A549 (cell line): ENCODE results near the gene HECTD4. TPM values are rescaled to one million over a fixed set of nuclear protein-coding genes. Genes with fewer than 3 reads are reported as not detected.

ENCODE experiments used
- ATAC-seq, 2 experiments: fragments of 200-7000 bp in 1 of 2; fragments of >200 bp in 1 of 2; cut with Nextera tagmentation in 1 of 2; cut with Tn5 transposase in 1 of 2; 3 replicates each; pipeline versions ENCODE4 v1.8.0 to v1.9.1; 2018 to 2020; ENCODE audit warnings: mild to moderate bottlenecking in 1 of 2, moderate library complexity in 1 of 2
- CTCF ChIA-PET: fragments of 300-600 bp; sonication (Branson Sonifier 250); formaldehyde crosslinking; extraction: SDS; loops from one replicate; lab custom pipeline; 2021; ENCODE audit warnings: antibody characterized with exemption, inconsistent platforms; lab: Yijun Ruan, JAX
- POLR2A ChIA-PET: fragments of 350-600 bp; formaldehyde crosslinking; extraction: SDS; loops from one replicate; lab custom pipeline; 2021; ENCODE audit warnings: antibody characterized with exemption, inconsistent platforms; lab: Yijun Ruan, JAX
- DNase-seq, 2 experiments: peaks; one replicate each; pipeline versions ENCODE4 v3.0.0 to v3.0.0-alpha.2; 2011 to 2016; ENCODE audit warnings: low read depth in 1 of 2, low spot score in 1 of 2
- FAIRE-seq: peaks from 2 replicates; lab custom pipeline; 2011; peaks lifted over from hg19 to GRCh38; lab: Jason Lieb, UNC
- H3K27ac ChIP-seq, 2 experiments: fragments of >200 bp; sonication (Bioruptor Twin); formaldehyde crosslinking; 3 replicates each; pipeline ENCODE4 v1.5.1; 2016 to 2017
- H3K4me1 ChIP-seq: fragments of >200 bp; sonication (Bioruptor Twin); formaldehyde crosslinking; 3 replicates; pipeline ENCODE4 v1.6.1; 2016
- H3K4me2 ChIP-seq: fragments of >200 bp; sonication (Bioruptor Twin); formaldehyde crosslinking; 3 replicates; pipeline ENCODE4 v1.6.1; 2016
- H3K4me3 ChIP-seq: fragments of >200 bp; sonication (Bioruptor Twin); formaldehyde crosslinking; 3 replicates; pipeline ENCODE4 v1.5.1; 2016
- H3K9me3 ChIP-seq: fragments of >200 bp; sonication (Bioruptor Twin); formaldehyde crosslinking; 3 replicates; pipeline ENCODE4 v1.6.1; 2016
- BHLHE40 ChIP-seq: IDR thresholded peaks from 2 replicates; pipeline ENCODE4 v1.6.1; 2012; ENCODE audit warnings: low read depth, low read length, inconsistent platforms
- EHF ChIP-seq: fragments of 250-450 bp; sonication (Bioruptor Pico); IDR thresholded peaks from 2 replicates; pipeline ENCODE4 v1.5.0; 2020; ENCODE audit warnings: mild to moderate bottlenecking
- EHMT2 ChIP-seq: fragments of 200-600 bp; sonication (generic); IDR thresholded peaks from 2 replicates; pipeline ENCODE4 v1.6.1; 2016; ENCODE audit warnings: antibody characterized with exemption, low read depth, mild to moderate bottlenecking, moderate library complexity
- ESRRA ChIP-seq: fragments of 150-350 bp; IDR thresholded peaks from 2 replicates; pipeline ENCODE4 v1.6.1; 2014; ENCODE audit warnings: mild to moderate bottlenecking, low read length, borderline replicate concordance
- FOSB ChIP-seq: fragments of 250-450 bp; sonication (Bioruptor Pico); IDR thresholded peaks from 2 replicates; pipeline ENCODE4 v1.5.0; 2020; ENCODE audit warnings: mild to moderate bottlenecking, moderate library complexity
- FOXS1 ChIP-seq: fragments of 250-450 bp; sonication (Bioruptor Pico); IDR thresholded peaks from 2 replicates; pipeline ENCODE4 v1.5.0; 2020; ENCODE audit warnings: mild to moderate bottlenecking, moderate library complexity
- GATA3 ChIP-seq: IDR thresholded peaks from 2 replicates; pipeline ENCODE4 v1.6.1; 2012; ENCODE audit warnings: borderline replicate concordance
- HEYL ChIP-seq: fragments of 250-450 bp; sonication (Bioruptor Pico); IDR thresholded peaks from 2 replicates; pipeline ENCODE4 v1.8.0; 2021; ENCODE audit warnings: mild to moderate bottlenecking, moderate library complexity
- HOXA7 ChIP-seq: fragments of 250-450 bp; sonication (Bioruptor Pico); IDR thresholded peaks from 2 replicates; pipeline ENCODE4 v1.5.0; 2020; ENCODE audit warnings: mild to moderate bottlenecking, moderate library complexity
- HOXB5 ChIP-seq: fragments of 250-450 bp; sonication (Bioruptor Pico); IDR thresholded peaks from 2 replicates; pipeline ENCODE4 v1.5.0; 2020; ENCODE audit warnings: mild to moderate bottlenecking, moderate library complexity
- JUN ChIP-seq, 2 experiments: fragments of >200 bp; sonication (Bioruptor Twin); formaldehyde crosslinking; IDR thresholded peaks; 2 replicates in 1 of 2; 3 replicates in 1 of 2; pipeline ENCODE4 v1.6.1; 2016 to 2017
- JUNB ChIP-seq: fragments of >200 bp; sonication (Bioruptor Twin); formaldehyde crosslinking; IDR thresholded peaks from 2 replicates; pipeline ENCODE4 v1.6.1; 2016
- MAFK ChIP-seq: fragments of 450-650 bp; IDR thresholded peaks from 2 replicates; pipeline ENCODE4 v1.6.1; 2014; ENCODE audit not compliant: partially characterized antibody
- NFE2L2 ChIP-seq: fragments of 150-350 bp; conservative IDR thresholded peaks from 2 replicates; pipeline ENCODE4 v1.6.1; 2014; ENCODE audit warnings: low read length
- NR3C1 ChIP-seq: fragments of >200 bp; sonication (Bioruptor Twin); formaldehyde crosslinking; IDR thresholded peaks from 3 replicates; pipeline ENCODE4 v1.6.1; 2017
- PHF8 ChIP-seq: fragments of 200-600 bp; sonication (generic); IDR thresholded peaks from 2 replicates; pipeline ENCODE4 v1.6.1; 2016; ENCODE audit warnings: low read depth, mild to moderate bottlenecking, antibody characterized with exemption, moderate library complexity, borderline replicate concordance
- RNF2 ChIP-seq: fragments of 200-600 bp; sonication (generic); IDR thresholded peaks from 2 replicates; pipeline ENCODE4 v1.6.1; 2016; ENCODE audit warnings: low read depth, mild to moderate bottlenecking, antibody characterized with exemption, moderate library complexity, borderline replicate concordance
- SMC3 ChIP-seq: fragments of >200 bp; sonication (Bioruptor Twin); formaldehyde crosslinking; IDR thresholded peaks from 3 replicates; pipeline ENCODE4 v1.6.1; 2018; ENCODE audit warnings: inconsistent platforms
- ZC3H11A ChIP-seq: fragments of 450-650 bp; IDR thresholded peaks from 2 replicates; pipeline ENCODE4 v1.6.1; 2014; ENCODE audit warnings: antibody characterized with exemption, mild to moderate bottlenecking
- ZSCAN20 ChIP-seq: fragments of 250-450 bp; sonication (Bioruptor Pico); IDR thresholded peaks from 2 replicates; pipeline ENCODE4 v1.8.0; 2022; ENCODE audit warnings: mild to moderate bottlenecking, moderate library complexity
- WGBS: methylation state at CpG from one replicate; pipeline ENCODE4 v1.1.6; 2017; ENCODE audit errors: missing lambda C conversion rate; 5-methylcytosine and 5-hydroxymethylcytosine counted together
- polyA plus RNA-seq, 4 experiments: library from polyadenylated mRNA; depleted of rRNA in 3 of 4; stranded (reverse); fragments of >200 nt; fragmentation: RNase III in 1 of 4; extraction: RNeasy Plus Mini Kit Qiagen cat#74134 plus additional on column Dnase treatment in 1 of 4; gene quantifications; 2 replicates in 3 of 4; 3 replicates in 1 of 4; pipeline ENCODE4 v1.2.3, GENCODE V29; 2011 to 2017
- TF ChIP-seq, protein P1 (sequence below): fragments of 250-450 bp; sonication (Bioruptor Pico); IDR thresholded peaks from 2 replicates; pipeline ENCODE4 v1.5.0; 2020; ENCODE audit warnings: low read depth, mild to moderate bottlenecking, moderate library complexity
- TF ChIP-seq, protein P2 (sequence below): fragments of >200 bp; sonication (Bioruptor Twin); formaldehyde crosslinking; IDR thresholded peaks from 2 replicates; pipeline ENCODE4 v1.6.1; 2016
- TF ChIP-seq, protein P3 (sequence below): fragments of >200 bp; sonication (Bioruptor Twin); formaldehyde crosslinking; IDR thresholded peaks from 3 replicates; pipeline ENCODE4 v1.6.1; 2016
- TF ChIP-seq, protein P4 (sequence below): fragments of 250-450 bp; sonication (Bioruptor Pico); IDR thresholded peaks from 2 replicates; pipeline ENCODE4 v1.5.0; 2021; ENCODE audit warnings: mild to moderate bottlenecking, moderate library complexity, borderline replicate concordance
- TF ChIP-seq, protein P5 (sequence below): fragments of >200 bp; sonication (Bioruptor Twin); formaldehyde crosslinking; IDR thresholded peaks from 3 replicates; pipeline ENCODE4 v1.5.1; 2016
- TF ChIP-seq, protein P6 (sequence below): IDR thresholded peaks from 2 replicates; pipeline ENCODE4 v1.6.1; 2012

Gene HECTD4
- polyA plus RNA-seq, 2 of the 4 experiments (the other 2 are of a cell fraction): 9.9 to 14.7 TPM

DNA sequence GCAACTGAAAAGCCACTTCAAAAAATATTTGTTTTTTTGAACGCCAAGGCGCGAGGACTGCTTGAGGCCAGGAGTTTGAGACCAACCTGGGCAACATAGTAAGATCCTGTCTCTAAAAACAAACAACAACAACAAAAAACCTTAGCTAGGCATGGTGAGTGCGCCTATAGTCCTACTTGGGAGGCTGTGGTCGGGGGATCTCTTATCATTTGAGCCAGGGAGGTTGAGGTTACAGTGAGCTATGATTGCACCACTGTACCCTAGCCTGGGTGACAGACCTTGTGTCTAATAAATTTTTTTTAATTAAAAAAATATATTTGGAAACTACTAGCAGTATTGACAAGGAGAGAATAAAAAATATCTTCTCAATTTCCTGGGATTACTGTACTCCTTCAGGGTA lies 143.8 kb downstream of the HECTD4 start:
- DNase-seq (no peak), FAIRE-seq (no peak), ATAC-seq (no peak)
- Histone ChIP-seq H3K27ac (no peak overlapping the region), H3K4me3 (no peak overlapping the region), H3K9me3 (no peaks in the 10 kb centered on the region), H3K4me2 (no peak overlapping the region), H3K4me1 (no peaks in the 10 kb centered on the region)
- WGBS: 89% methylated on average over 5 of the region's 5 CpGs
- CTCF ChIA-PET: no interaction called here
- POLR2A ChIA-PET: no interaction called here
- TF ChIP-seq JUNB (no peak), GATA3 (no peak), BHLHE40 (no peak), HOXB5 (CRISPR knock-in tag) (no peak), EHMT2 (no peak), FOXS1 (CRISPR knock-in tag) (no peak), RNF2 (no peak), FOSB (CRISPR knock-in tag) (no peak), PHF8 (no peak), JUN (IDR thresholded peaks at IDR 0.05) (no peak)
- TF ChIP-seq, protein P1, sequence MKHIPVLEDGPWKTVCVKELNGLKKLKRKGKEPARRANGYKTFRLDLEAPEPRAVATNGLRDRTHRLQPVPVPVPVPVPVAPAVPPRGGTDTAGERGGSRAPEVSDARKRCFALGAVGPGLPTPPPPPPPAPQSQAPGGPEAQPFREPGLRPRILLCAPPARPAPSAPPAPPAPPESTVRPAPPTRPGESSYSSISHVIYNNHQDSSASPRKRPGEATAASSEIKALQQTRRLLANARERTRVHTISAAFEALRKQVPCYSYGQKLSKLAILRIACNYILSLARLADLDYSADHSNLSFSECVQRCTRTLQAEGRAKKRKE (CRISPR knock-in tag): no peak
- TF ChIP-seq, protein P2, sequence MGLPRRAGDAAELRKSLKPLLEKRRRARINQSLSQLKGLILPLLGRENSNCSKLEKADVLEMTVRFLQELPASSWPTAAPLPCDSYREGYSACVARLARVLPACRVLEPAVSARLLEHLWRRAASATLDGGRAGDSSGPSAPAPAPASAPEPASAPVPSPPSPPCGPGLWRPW: no peak
- TF ChIP-seq, protein P3, sequence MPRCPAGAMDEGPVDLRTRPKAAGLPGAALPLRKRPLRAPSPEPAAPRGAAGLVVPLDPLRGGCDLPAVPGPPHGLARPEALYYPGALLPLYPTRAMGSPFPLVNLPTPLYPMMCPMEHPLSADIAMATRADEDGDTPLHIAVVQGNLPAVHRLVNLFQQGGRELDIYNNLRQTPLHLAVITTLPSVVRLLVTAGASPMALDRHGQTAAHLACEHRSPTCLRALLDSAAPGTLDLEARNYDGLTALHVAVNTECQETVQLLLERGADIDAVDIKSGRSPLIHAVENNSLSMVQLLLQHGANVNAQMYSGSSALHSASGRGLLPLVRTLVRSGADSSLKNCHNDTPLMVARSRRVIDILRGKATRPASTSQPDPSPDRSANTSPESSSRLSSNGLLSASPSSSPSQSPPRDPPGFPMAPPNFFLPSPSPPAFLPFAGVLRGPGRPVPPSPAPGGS: no peak
- TF ChIP-seq, protein P4, sequence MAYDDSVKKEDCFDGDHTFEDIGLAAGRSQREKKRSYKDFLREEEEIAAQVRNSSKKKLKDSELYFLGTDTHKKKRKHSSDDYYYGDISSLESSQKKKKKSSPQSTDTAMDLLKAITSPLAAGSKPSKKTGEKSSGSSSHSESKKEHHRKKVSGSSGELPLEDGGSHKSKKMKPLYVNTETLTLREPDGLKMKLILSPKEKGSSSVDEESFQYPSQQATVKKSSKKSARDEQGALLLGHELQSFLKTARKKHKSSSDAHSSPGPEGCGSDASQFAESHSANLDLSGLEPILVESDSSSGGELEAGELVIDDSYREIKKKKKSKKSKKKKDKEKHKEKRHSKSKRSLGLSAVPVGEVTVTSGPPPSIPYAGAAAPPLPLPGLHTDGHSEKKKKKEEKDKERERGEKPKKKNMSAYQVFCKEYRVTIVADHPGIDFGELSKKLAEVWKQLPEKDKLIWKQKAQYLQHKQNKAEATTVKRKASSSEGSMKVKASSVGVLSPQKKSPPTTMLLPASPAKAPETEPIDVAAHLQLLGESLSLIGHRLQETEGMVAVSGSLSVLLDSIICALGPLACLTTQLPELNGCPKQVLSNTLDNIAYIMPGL (CRISPR knock-in tag): no peak

DNA sequence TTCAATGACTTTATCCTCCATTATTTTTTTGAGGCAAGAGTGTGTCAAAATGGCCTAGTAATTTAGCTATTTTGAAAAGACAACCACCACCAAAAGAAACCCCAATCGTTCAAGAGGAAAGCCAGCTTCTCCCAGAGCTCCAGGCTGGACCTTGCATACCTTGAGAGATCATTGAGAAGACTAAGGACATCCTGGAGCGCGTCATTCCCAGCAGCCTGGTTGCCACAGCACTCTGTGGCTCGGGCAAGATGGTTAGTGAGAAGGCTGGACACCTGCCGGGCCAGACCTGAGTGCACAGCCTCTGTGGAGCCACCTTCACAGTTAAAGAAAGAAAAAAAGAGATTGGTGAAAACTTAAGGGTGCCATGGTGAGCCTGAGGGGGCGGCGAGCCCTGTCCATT lies 145.4 kb downstream of the HECTD4 start:
- no peak for TF ChIP-seq FOXS1 (CRISPR knock-in tag)
- no peak for TF ChIP-seq BHLHE40
- no peak for TF ChIP-seq SMC3
- TF ChIP-seq, protein P5, sequence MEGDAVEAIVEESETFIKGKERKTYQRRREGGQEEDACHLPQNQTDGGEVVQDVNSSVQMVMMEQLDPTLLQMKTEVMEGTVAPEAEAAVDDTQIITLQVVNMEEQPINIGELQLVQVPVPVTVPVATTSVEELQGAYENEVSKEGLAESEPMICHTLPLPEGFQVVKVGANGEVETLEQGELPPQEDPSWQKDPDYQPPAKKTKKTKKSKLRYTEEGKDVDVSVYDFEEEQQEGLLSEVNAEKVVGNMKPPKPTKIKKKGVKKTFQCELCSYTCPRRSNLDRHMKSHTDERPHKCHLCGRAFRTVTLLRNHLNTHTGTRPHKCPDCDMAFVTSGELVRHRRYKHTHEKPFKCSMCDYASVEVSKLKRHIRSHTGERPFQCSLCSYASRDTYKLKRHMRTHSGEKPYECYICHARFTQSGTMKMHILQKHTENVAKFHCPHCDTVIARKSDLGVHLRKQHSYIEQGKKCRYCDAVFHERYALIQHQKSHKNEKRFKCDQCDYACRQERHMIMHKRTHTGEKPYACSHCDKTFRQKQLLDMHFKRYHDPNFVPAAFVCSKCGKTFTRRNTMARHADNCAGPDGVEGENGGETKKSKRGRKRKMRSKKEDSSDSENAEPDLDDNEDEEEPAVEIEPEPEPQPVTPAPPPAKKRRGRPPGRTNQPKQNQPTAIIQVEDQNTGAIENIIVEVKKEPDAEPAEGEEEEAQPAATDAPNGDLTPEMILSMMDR: no peak
- no peak for TF ChIP-seq RNF2
- TF ChIP-seq, protein P6, sequence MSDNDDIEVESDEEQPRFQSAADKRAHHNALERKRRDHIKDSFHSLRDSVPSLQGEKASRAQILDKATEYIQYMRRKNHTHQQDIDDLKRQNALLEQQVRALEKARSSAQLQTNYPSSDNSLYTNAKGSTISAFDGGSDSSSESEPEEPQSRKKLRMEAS: no peak
- TF ChIP-seq NR3C1: no peak
- TF ChIP-seq, protein P4 (CRISPR knock-in tag): no peak
- TF ChIP-seq ZC3H11A: no peak
- no peak for TF ChIP-seq FOSB (CRISPR knock-in tag)
- no peak for TF ChIP-seq GATA3
- no peak for TF ChIP-seq ESRRA
- no peak for TF ChIP-seq HEYL (CRISPR knock-in tag)
- no peak for TF ChIP-seq EHF
- no peak for TF ChIP-seq ZSCAN20 (CRISPR knock-in tag)
- no peak for TF ChIP-seq HOXA7 (CRISPR knock-in tag)
- no peak for TF ChIP-seq NFE2L2
- TF ChIP-seq MAFK: no peak
- Histone ChIP-seq H3K4me2 (no peak overlapping the region), H3K9me3 (no peaks in the 10 kb centered on the region), H3K4me3 (no peak overlapping the region), H3K27ac (no peak overlapping the region), H3K4me1 (no peaks in the 10 kb centered on the region)
- ChIA-PET POLR2A (no interaction called here), CTCF (interaction anchor here (0.6 to 1.7 kb wide), 5 partner anchors 14 to 177 kb away, joined by 3 to 4 read pairs (median 3); no protein-coding TSS in a partner anchor)
- WGBS: 91% methylated on average over 7 of the region's 7 CpGs
- FAIRE-seq (no peak), ATAC-seq (no peak), DNase-seq (no peak)
